ENCODE data around the gene NLRP1.

NLRP1 gene

DNA sequence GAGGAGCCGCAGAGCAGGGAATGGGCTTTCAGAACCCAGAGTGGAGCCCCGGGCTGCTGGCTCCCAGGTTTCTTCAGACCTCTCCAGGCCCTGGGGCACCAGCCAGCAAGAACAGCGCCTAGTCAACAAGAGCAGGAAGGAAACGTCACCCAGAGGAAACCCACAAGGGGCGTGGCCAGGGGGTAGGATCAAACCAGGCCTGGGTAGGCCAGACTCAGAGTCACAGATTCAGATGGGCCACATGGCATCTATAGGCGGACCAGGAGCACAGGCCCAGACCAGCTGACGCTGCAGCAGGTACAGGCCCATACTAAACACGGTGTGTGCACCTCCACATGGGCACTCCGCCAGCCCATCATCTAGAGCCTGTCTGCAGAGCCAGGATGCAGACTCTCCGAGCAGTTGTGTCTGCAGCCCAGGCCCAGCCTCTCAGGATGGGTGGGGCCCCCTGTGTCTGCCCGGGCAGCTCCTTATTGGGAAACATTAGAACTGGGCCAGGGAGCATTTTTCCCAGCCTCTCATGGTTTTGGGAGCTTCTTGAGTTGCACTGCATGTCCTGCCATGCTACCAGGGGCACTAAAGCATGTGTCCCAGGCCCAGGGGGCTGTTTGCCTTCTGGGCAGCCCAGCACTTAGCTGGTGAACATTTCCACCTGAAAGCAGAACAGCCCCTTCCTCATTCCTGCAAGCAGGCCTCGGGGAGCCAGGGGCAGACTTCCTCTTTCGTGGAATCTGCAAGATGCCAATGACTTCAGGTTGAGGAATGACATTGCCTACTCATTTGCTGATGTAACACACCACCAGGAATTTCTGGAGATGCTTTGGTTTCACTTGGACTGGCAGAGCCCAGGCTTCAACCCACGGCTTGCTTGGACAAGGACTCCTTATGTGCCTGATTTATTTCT lies at the start of gene NLRP1:
TSS of gene NLRP1 (minus strand) at position 127 of the 904 bp plus-strand sequence. CDS start 552 bp downstream, outside the sequence.
- Mint-ChIP-seq H3K27ac (peak within 1 kb of the TSS; percentile 98), H3K27me3 (peaks cover 9% of the 10 kb centered on the region)

DNA sequence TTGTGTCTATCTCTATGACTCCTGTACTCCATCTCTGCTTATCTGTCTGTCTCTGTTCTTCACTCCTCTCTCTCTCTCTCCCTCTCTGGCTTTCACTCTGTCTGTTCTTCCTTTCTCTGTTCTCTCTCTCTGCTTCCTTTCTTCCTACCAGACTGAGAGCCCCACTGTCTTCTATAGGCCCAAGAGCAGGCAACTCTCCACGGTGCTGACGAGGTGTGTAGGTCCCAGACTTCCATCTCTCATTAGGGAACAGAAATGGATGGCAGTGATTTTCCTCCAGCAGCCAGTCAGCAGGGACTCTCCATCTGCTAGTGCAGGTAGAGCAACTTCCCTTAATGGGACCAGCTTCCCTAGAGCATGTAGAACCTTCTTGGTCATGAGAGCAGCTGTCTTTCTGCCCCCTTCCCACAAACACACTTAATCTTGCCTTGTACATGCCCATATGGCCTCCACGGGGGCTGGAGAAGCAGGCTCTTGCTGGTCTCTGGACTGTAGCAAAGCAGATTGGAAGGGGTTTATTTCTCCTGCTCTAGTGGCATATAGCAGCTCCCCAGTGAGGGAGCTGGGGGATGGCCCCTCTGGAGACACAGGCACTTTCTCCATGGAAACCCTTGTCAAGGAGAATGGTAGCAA lies 47.8 kb upstream of the NLRP1 start:
- no peaks in the 10 kb centered on the region for H3K36me3 Mint-ChIP-seq

More for the DNA sequence above, at the start of gene NLRP1:
- peaks cover 35% of the 10 kb centered on the region for H3K36me3 Mint-ChIP-seq
- peaks cover 71% of the 10 kb centered on the region for H3K4me1 Mint-ChIP-seq
- CTCF ChIA-PET, result interaction anchor here (1.4 kb wide), 1 partner anchor 8 kb away, joined by 3 read pairs; no protein-coding TSS in a partner anchor
- peaks cover 2% of the 10 kb centered on the region for H3K9me3 Mint-ChIP-seq
- peak within 1 kb of the TSS; percentile 97 for H3K4me3 Mint-ChIP-seq
- DNase-seq, result peak; percentile 98

GRCh38 chr17:5630434-5630833 lies 46.1 kb upstream of the NLRP1 start:
- no peaks in the 10 kb centered on the region for H3K4me1 Mint-ChIP-seq
- H3K4me3 Mint-ChIP-seq, result no peak overlapping the region
- no peaks in the 10 kb centered on the region for H3K36me3 Mint-ChIP-seq
- H3K27me3 Mint-ChIP-seq, result peaks cover 44% of the 10 kb centered on the region
- no peak for DNase-seq
- no peaks in the 10 kb centered on the region for H3K9me3 Mint-ChIP-seq
- CTCF ChIA-PET, result no interaction called here
- H3K27ac Mint-ChIP-seq, result no peak overlapping the region

More for the DNA sequence above, 47.8 kb upstream of the NLRP1 start:
- no peaks in the 10 kb centered on the region for H3K4me1 Mint-ChIP-seq
- no peak for DNase-seq
- peaks cover 48% of the 10 kb centered on the region for H3K27me3 Mint-ChIP-seq
- H3K27ac Mint-ChIP-seq, result no peak overlapping the region
- H3K4me3 Mint-ChIP-seq, result no peak overlapping the region
- CTCF ChIA-PET, result no interaction called here
- H3K9me3 Mint-ChIP-seq, result no peaks in the 10 kb centered on the region

DNA sequence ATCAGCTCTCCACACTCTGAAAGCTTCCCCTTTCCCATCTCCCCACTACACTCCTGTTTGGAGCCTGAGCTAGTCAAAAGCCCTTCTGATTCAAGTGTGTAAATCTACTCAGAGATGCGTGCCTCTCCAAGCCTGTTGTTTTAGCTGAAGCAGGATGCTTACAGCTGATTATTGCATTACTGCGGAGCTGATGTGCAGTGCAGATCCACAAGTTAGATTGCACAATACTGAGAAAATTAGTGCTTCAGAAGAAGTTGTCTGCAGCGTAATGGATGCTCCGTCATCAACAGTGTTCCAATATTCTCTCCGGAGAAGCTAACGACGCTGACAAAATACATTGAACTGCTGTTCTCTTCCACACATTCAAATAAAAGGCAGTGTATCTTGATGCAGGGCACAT lies 44.8 kb upstream of the NLRP1 start:
- H3K9me3 Mint-ChIP-seq, result no peaks in the 10 kb centered on the region
- H3K27me3 Mint-ChIP-seq, result peaks cover 41% of the 10 kb centered on the region
- H3K27ac Mint-ChIP-seq, result no peak overlapping the region
- no peaks in the 10 kb centered on the region for H3K36me3 Mint-ChIP-seq
- DNase-seq, result no peak
- H3K4me3 Mint-ChIP-seq, result no peak overlapping the region
- CTCF ChIA-PET, result no interaction called here
- H3K4me1 Mint-ChIP-seq, result no peaks in the 10 kb centered on the region

GRCh38 chr17:5628262-5628661 lies 44.0 kb upstream of the NLRP1 start:
- no peaks in the 10 kb centered on the region for H3K9me3 Mint-ChIP-seq
- peaks cover 40% of the 10 kb centered on the region for H3K27me3 Mint-ChIP-seq
- no peak overlapping the region for H3K4me3 Mint-ChIP-seq
- H3K36me3 Mint-ChIP-seq, result no peaks in the 10 kb centered on the region
- no peaks in the 10 kb centered on the region for H3K4me1 Mint-ChIP-seq
- no peak overlapping the region for H3K27ac Mint-ChIP-seq
- CTCF ChIA-PET, result no interaction called here
- DNase-seq, result no peak

DNA sequence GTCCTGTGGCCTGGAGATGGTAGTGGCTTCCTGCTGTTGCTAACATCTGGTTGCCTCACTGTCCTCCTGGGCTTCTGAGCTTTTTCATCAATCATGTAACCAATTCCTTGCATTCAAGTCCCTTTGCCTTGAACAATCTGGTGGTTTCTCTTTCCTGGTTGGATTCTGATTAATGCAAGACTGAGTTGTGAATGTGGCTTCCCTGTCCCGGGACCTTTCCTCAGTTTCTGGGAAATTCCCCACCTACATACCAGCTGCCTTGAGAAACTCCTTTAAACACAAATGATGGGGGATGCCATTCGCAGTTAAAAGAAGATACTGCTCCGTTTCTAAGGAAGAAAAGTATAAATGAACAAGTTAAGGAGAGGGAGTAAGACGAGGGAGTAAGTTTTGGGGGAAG lies 39.9 kb upstream of the NLRP1 start:
- peaks cover 33% of the 10 kb centered on the region for H3K27me3 Mint-ChIP-seq
- H3K36me3 Mint-ChIP-seq, result no peaks in the 10 kb centered on the region
- CTCF ChIA-PET, result no interaction called here
- no peak overlapping the region for H3K4me3 Mint-ChIP-seq
- no peaks in the 10 kb centered on the region for H3K9me3 Mint-ChIP-seq
- H3K4me1 Mint-ChIP-seq, result no peaks in the 10 kb centered on the region
- no peak overlapping the region for H3K27ac Mint-ChIP-seq
- DNase-seq, result no peak

DNA sequence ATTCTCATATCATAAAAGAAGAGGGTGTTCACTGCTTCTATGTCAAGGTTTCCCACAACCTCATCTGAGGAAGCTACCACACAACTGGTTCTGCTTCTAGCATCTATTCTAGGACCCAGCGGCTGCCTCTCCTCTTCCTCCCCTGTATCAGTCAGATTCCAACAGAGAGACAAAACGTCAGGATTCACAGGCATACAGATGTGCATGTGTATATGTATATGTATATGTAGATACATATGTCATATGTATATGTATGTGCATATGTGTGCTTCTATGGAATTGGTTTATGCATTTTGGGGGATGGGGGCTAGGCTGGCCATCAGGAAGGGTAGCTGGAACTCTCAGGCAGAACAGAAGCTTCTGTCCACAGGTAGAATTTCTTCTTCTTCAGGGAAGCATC lies 37.4 kb upstream of the NLRP1 start:
- Mint-ChIP-seq H3K4me3 (no peak overlapping the region), H3K9me3 (no peaks in the 10 kb centered on the region), H3K4me1 (no peaks in the 10 kb centered on the region), H3K36me3 (no peaks in the 10 kb centered on the region), H3K27me3 (peaks cover 30% of the 10 kb centered on the region), H3K27ac (no peak overlapping the region)
- no peak for DNase-seq
- CTCF ChIA-PET, result no interaction called here

- DNase-seq, result no peak
- no peak overlapping the region for H3K4me3 Mint-ChIP-seq
- CTCF ChIA-PET, result no interaction called here
- peaks cover 24% of the 10 kb centered on the region for H3K27me3 Mint-ChIP-seq
- no peaks in the 10 kb centered on the region for H3K9me3 Mint-ChIP-seq
- no peaks in the 10 kb centered on the region for H3K4me1 Mint-ChIP-seq
- no peaks in the 10 kb centered on the region for H3K36me3 Mint-ChIP-seq
- no peak overlapping the region for H3K27ac Mint-ChIP-seq
Measured at GRCh38 chr17:5621026-5621425, 36.7 kb upstream of the NLRP1 start.

- Mint-ChIP-seq H3K36me3 (no peaks in the 10 kb centered on the region), H3K27me3 (peaks cover 27% of the 10 kb centered on the region), H3K4me1 (no peaks in the 10 kb centered on the region), H3K27ac (no peak overlapping the region), H3K4me3 (no peak overlapping the region), H3K9me3 (no peaks in the 10 kb centered on the region)
- CTCF ChIA-PET, result no interaction called here
- DNase-seq, result no peak
Measured at GRCh38 chr17:5619088-5619740, 34.9 kb upstream of the NLRP1 start.

DNA sequence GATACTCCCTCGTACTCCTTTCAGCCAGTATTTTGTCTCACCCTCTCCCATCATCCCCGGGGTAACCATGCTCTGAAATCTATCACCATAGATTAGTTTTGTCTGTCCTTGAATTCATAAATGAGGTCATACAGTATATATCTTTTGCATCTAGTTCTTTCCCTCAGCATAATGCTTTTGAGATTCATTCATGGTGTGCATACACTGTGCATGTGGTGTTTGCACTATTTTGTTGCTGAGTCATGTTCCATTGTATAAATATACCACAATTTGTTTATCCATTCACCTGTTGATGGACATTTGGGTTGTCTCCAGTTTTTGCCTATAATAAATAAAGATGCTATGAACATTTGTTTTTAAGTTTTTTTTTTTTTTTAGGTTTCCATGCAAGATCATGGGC lies 34.2 kb upstream of the NLRP1 start:
- CTCF ChIA-PET, result no interaction called here
- H3K4me3 Mint-ChIP-seq, result no peak overlapping the region
- no peaks in the 10 kb centered on the region for H3K36me3 Mint-ChIP-seq
- H3K9me3 Mint-ChIP-seq, result no peaks in the 10 kb centered on the region
- DNase-seq, result no peak
- H3K27ac Mint-ChIP-seq, result no peak overlapping the region
- H3K27me3 Mint-ChIP-seq, result peaks cover 35% of the 10 kb centered on the region
- H3K4me1 Mint-ChIP-seq, result no peaks in the 10 kb centered on the region

DNA sequence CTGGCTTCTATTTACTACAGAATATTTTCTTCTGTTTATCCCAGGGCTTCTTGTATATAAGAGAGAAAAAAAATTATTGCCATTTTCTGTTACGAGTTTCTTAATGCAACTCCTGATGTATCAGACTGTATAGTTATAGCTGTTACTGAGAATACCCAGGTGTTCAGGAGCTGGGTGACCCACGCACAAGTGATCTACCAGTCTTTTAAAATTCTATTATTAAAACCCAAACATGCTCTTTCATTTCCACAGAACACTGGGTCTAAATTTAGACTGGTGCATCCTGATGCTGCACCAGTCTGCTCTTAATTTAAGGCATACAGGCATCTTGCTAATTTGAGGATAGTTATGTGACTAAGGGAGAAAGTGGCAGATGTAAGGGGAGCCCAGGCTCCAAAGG lies 31.2 kb upstream of the NLRP1 start:
- Mint-ChIP-seq H3K36me3 (no peaks in the 10 kb centered on the region), H3K27ac (no peak overlapping the region), H3K9me3 (no peaks in the 10 kb centered on the region), H3K27me3 (peaks cover 34% of the 10 kb centered on the region), H3K4me3 (no peak overlapping the region), H3K4me1 (no peaks in the 10 kb centered on the region)
- DNase-seq, result no peak
- CTCF ChIA-PET, result no interaction called here

DNA sequence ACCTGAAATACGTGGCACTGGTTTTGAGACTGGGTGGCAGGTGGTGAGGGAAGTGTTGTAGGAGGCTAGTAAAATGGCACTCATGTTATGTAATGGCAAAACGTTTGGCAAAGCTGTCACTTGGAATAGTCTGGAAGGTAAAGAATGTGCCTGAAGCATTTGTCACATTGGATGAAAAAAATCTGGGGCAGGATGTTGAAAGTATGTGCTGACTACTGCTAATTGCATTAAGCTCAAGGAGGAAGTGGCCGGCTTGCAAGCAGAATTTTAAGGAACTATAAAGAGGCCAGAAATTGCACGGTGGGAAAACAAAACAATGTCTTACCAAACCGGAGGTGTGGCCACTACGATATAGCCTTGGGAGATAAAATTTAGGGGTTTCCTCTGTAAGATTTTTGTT lies 26.6 kb upstream of the NLRP1 start:
- Mint-ChIP-seq H3K4me1 (no peaks in the 10 kb centered on the region), H3K9me3 (no peaks in the 10 kb centered on the region), H3K36me3 (no peaks in the 10 kb centered on the region), H3K4me3 (no peak overlapping the region), H3K27ac (no peak overlapping the region), H3K27me3 (peaks cover 25% of the 10 kb centered on the region)
- CTCF ChIA-PET, result no interaction called here
- DNase-seq, result no peak

DNA sequence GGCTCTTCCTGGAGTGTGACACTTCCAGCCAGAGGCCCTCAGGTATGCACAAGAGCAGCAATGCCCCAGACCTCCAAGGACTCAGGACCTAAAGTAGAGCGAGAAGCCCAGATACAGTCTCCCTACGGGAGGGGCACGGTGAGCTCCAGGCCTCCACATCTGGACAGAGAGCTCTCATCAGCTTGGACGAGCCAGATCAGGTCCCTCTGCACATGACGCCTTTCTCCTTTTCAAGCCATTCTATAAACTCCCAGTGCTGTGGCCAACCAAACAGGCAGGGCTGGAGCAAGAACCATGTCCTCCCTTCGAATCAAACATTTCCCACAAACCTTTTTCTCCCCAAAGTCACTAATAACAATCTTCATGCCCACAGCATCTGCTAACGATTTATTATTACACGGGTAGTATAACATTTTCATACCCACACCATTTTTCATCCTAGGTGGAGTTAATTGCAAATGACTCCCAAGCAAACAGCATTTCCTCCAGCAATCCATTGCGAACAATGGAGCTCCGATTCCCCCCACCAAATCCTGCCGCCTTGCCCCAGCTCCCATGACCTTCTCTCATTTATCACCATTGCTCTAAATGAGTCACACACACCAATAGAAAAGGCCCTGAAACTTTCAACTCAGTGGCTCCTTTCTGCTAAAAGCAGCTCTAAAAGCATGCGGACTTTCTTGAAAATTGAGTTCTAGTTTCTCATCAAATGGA lies 24.2 kb upstream of the NLRP1 start:
- no peak overlapping the region for H3K27ac Mint-ChIP-seq
- no peak overlapping the region for H3K4me3 Mint-ChIP-seq
- peaks cover 18% of the 10 kb centered on the region for H3K27me3 Mint-ChIP-seq
- no peaks in the 10 kb centered on the region for H3K4me1 Mint-ChIP-seq
- CTCF ChIA-PET, result interaction anchor here (1.0 kb wide), 1 partner anchor 36 kb away, joined by 3 read pairs; no protein-coding TSS in a partner anchor
- no peak for DNase-seq
- no peaks in the 10 kb centered on the region for H3K36me3 Mint-ChIP-seq
- no peaks in the 10 kb centered on the region for H3K9me3 Mint-ChIP-seq

GRCh38 chr17:5607946-5608345 lies 23.6 kb upstream of the NLRP1 start:
- no peaks in the 10 kb centered on the region for H3K9me3 Mint-ChIP-seq
- H3K27me3 Mint-ChIP-seq, result peaks cover 17% of the 10 kb centered on the region
- CTCF ChIA-PET, result no interaction called here
- H3K36me3 Mint-ChIP-seq, result no peaks in the 10 kb centered on the region
- no peak for DNase-seq
- H3K4me3 Mint-ChIP-seq, result no peak overlapping the region
- no peaks in the 10 kb centered on the region for H3K4me1 Mint-ChIP-seq
- no peak overlapping the region for H3K27ac Mint-ChIP-seq
